ENCODE data around the gene UBR4. TPM values are rescaled to one million over a fixed set of nuclear protein-coding genes. Genes with fewer than 3 reads are reported as not detected.
A peak's percentile ranks its signal among the peaks of the same experiment; 100 is the strongest.

The UBR4 gene
- total and polyA plus RNA-seq, 12 donors, result 82.3 to 278 (median 119) TPM

GRCh38 chr1:19157653-19158052 is 52.4 kb downstream of the UBR4 start:
- WGBS, 4 donors, result 89 to 94% (median 92%) methylated on average over 8 of the region's 8 CpGs
- DNase-seq, result no peak
- intact Hi-C loops (cut with DNase I), result no loop called here
- peak overlapping the region in 2 of 5 donors; percentile 14 to 75 for H3K27ac ChIP-seq
- H3K9me3 ChIP-seq (replicated peaks in 1 of 3), result no peaks in the 10 kb centered on the region
- no peaks in the 10 kb centered on the region for H3K27me3 ChIP-seq
- no peak overlapping the region for H3K4me3 ChIP-seq
- H3K4me1 ChIP-seq (replicated peaks in 1 of 2), result peaks cover 0 to 5% of the 10 kb centered on the region in 2 donors
- H3K36me3 ChIP-seq (replicated peaks in 1 of 2), result peaks cover 0 to 100% of the 10 kb centered on the region in 2 donors
- no peak for TF ChIP-seq POLR2A (IDR thresholded peaks at IDR 0.05)
- TF ChIP-seq, protein P1, sequence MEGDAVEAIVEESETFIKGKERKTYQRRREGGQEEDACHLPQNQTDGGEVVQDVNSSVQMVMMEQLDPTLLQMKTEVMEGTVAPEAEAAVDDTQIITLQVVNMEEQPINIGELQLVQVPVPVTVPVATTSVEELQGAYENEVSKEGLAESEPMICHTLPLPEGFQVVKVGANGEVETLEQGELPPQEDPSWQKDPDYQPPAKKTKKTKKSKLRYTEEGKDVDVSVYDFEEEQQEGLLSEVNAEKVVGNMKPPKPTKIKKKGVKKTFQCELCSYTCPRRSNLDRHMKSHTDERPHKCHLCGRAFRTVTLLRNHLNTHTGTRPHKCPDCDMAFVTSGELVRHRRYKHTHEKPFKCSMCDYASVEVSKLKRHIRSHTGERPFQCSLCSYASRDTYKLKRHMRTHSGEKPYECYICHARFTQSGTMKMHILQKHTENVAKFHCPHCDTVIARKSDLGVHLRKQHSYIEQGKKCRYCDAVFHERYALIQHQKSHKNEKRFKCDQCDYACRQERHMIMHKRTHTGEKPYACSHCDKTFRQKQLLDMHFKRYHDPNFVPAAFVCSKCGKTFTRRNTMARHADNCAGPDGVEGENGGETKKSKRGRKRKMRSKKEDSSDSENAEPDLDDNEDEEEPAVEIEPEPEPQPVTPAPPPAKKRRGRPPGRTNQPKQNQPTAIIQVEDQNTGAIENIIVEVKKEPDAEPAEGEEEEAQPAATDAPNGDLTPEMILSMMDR (IDR thresholded peaks at IDR 0.05), result no peak

GRCh38 chr1:19156676-19157075 is 53.4 kb downstream of the UBR4 start:
- no peak overlapping the region for H3K4me3 ChIP-seq
- TF ChIP-seq, protein P1 (IDR thresholded peaks at IDR 0.05), result no peak
- no peak for TF ChIP-seq POLR2A (IDR thresholded peaks at IDR 0.05)
- WGBS, 4 donors, result 39 to 55% (median 49%) methylated on average over 5 of the region's 5 CpGs
- peak; percentile 34 to 85 (median 50) for DNase-seq
- peak overlapping the region in 2 of 5 donors; percentile 39 to 75 for H3K27ac ChIP-seq
- peaks cover 0 to 5% of the 10 kb centered on the region in 2 donors for H3K4me1 ChIP-seq (replicated peaks in 1 of 2)
- no peaks in the 10 kb centered on the region for H3K9me3 ChIP-seq (replicated peaks in 1 of 3)
- peaks cover 0 to 100% of the 10 kb centered on the region in 2 donors for H3K36me3 ChIP-seq (replicated peaks in 1 of 2)
- H3K27me3 ChIP-seq, result no peaks in the 10 kb centered on the region
- intact Hi-C loops (cut with DNase I), result no loop called here

DNA sequence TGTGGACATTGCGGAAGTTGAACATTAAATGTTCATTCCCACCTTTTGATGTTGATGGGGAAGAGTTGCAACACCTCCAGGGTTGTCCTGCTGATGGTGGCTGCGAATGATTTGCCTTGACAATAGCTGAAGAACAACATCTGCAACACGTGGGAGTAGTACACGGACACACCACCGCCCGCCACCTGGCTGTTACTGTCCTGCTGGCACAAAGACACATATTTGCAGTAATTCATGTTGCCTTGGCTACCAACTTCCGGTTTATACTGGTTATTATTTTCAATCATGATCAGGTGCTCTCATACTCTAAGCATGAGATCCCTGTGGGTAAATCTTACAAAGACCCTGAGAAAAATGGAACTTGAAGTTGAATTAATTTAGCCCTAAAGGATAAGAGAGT is 55.2 kb downstream of the UBR4 start:
- H3K27ac ChIP-seq, result peak overlapping the region in 1 of 5 donors; percentile 42
- H3K4me3 ChIP-seq, result no peak overlapping the region
- no peaks in the 10 kb centered on the region for H3K27me3 ChIP-seq
- TF ChIP-seq, protein P1 (IDR thresholded peaks at IDR 0.05), result no peak
- no peak for TF ChIP-seq POLR2A (IDR thresholded peaks at IDR 0.05)
- intact Hi-C loops (cut with DNase I), result no loop called here
- no peaks in the 10 kb centered on the region for H3K9me3 ChIP-seq (replicated peaks in 1 of 3)
- DNase-seq, result no peak
- WGBS, 4 donors, result 82 to 86% (median 83%) methylated on average over 7 of the region's 7 CpGs
- H3K4me1 ChIP-seq (replicated peaks in 1 of 2), result peaks cover 0 to 5% of the 10 kb centered on the region in 2 donors
- peaks cover 0 to 100% of the 10 kb centered on the region in 2 donors for H3K36me3 ChIP-seq (replicated peaks in 1 of 2)

DNA sequence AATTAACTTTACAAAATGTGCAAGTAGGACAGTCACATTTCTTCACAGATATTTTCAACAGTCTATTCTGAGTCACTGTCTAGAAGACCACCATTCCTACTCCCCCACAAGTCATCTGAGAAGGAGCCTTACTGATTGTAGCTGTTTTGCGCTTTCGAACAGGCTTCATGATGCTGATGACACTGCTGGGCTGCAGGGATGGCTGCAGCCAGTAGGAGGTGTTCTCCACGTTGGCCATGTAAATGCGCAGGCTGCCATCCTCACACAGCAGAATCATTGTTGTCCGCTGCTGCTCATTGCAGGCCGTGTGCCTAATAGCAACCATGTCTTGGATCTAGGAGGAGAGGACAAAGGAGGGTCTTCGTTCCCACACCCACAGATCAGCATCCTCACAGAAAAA is 56.9 kb downstream of the UBR4 start:
- H3K9me3 ChIP-seq (replicated peaks in 1 of 3), result no peaks in the 10 kb centered on the region
- TF ChIP-seq POLR2A (IDR thresholded peaks at IDR 0.05), result no peak
- TF ChIP-seq, protein P1 (IDR thresholded peaks at IDR 0.05), result no peak
- WGBS, 4 donors, result 90 to 99% (median 93%) methylated on average over 7 of the region's 7 CpGs
- H3K4me3 ChIP-seq, result no peak overlapping the region
- no peak overlapping the region for H3K27ac ChIP-seq
- H3K36me3 ChIP-seq (replicated peaks in 1 of 2), result peaks cover 0 to 100% of the 10 kb centered on the region in 2 donors
- H3K4me1 ChIP-seq (replicated peaks in 1 of 2), result peaks cover 0 to 5% of the 10 kb centered on the region in 2 donors
- intact Hi-C loops (cut with DNase I), result no loop called here
- no peak for DNase-seq
- no peaks in the 10 kb centered on the region for H3K27me3 ChIP-seq
